CD4-positive, alpha-beta T cell treated with Interleukin-2 at 100 ng/mL for 4 hours (primary cell): Measurements from ENCODE around the gene SWAP70.

ENCODE experiments used
- DNase-seq: peaks from one replicate; pipeline ENCODE4 v3.0.0-alpha.2; 2020; ENCODE audit warnings: low spot score

SWAP70 gene

GRCh38 chr11:9753021-9753420, 89.1 kb downstream of the SWAP70 start:
- no peak for DNase-seq

GRCh38 chr11:9754010-9754471, 90.2 kb downstream of the SWAP70 start:
- DNase-seq = no peak

- no peak for DNase-seq
These were observed 91.8 kb downstream of the SWAP70 start for GRCh38 chr11:9755561-9756185.

- DNase-seq = no peak
These were observed 92.6 kb downstream of the SWAP70 start for GRCh38 chr11:9756461-9756860.

- DNase-seq = no peak
These were observed 93.0 kb downstream of the SWAP70 start for GRCh38 chr11:9756878-9757277.

GRCh38 chr11:9757809-9758636, 94.1 kb downstream of the SWAP70 start:
- peak; percentile 89 for DNase-seq

GRCh38 chr11:9758637-9759518, 95.0 kb downstream of the SWAP70 start:
- DNase-seq = peak; percentile 36

- DNase-seq = peak; percentile 94
These were observed 95.8 kb downstream of the SWAP70 start for GRCh38 chr11:9759519-9760192.

GRCh38 chr11:9760193-9760575, 96.3 kb downstream of the SWAP70 start:
- DNase-seq = no peak

GRCh38 chr11:9761441-9761945, 97.6 kb downstream of the SWAP70 start:
- no peak for DNase-seq

- no peak for DNase-seq
These were observed 98.7 kb downstream of the SWAP70 start for GRCh38 chr11:9762531-9762930.

- DNase-seq = no peak
These were observed 99.4 kb downstream of the SWAP70 start for GRCh38 chr11:9763301-9763700.

- no peak for DNase-seq
These were observed 101.6 kb downstream of the SWAP70 start for GRCh38 chr11:9765320-9766101.

- no peak for DNase-seq
These were observed 105.7 kb downstream of the SWAP70 start for GRCh38 chr11:9769621-9770020.

- no peak for DNase-seq
These were observed 107.2 kb downstream of the SWAP70 start for GRCh38 chr11:9771071-9771511.

- DNase-seq = no peak
These were observed 108.3 kb downstream of the SWAP70 start for GRCh38 chr11:9772218-9772617.

GRCh38 chr11:9773524-9773923, 109.6 kb downstream of the SWAP70 start:
- no peak for DNase-seq

- no peak for DNase-seq
These were observed 110.2 kb downstream of the SWAP70 start for GRCh38 chr11:9774109-9774508.

- no peak for DNase-seq
These were observed 110.9 kb downstream of the SWAP70 start for GRCh38 chr11:9774591-9775397.

- DNase-seq = no peak
These were observed 111.5 kb downstream of the SWAP70 start for GRCh38 chr11:9775398-9775779.
